WTC11 (cell line): Measurements from ENCODE around the gene DDN. TPM values are rescaled to one million over a fixed set of nuclear protein-coding genes. Genes with fewer than 3 reads are reported as not detected.

Experiments
- ATAC-seq: fragments of 200-7000 bp; cut with Tn5 transposase; 2 replicates; pipeline ENCODE4 v1.10.0; 2021; ENCODE audit warnings: mild to moderate bottlenecking, moderate library complexity
- CTCF ChIA-PET: fragments of 300-600 bp; sonication (Branson Sonifier 250); formaldehyde crosslinking; loops from one replicate; lab custom pipeline; 2021; ENCODE audit warnings: antibody characterized with exemption; lab: Charles Lee
- POLR2A ChIA-PET: fragments of 350-600 bp; sonication (Branson Sonifier 250); formaldehyde crosslinking; loops from one replicate; lab custom pipeline; 2021; ENCODE audit warnings: antibody characterized with exemption; lab: Charles Lee
- DNase-seq: peaks from one replicate; pipeline ENCODE4 v3.0.0; 2021; ENCODE audit warnings: low spot score
- H3K27ac Mint-ChIP-seq: 2 replicates; pipeline ENCODE4 v1.8.0; 2021; ENCODE audit warnings: mixed read lengths
- H3K27me3 Mint-ChIP-seq: 2 replicates; pipeline ENCODE4 v1.8.0; 2021; ENCODE audit warnings: low read depth, mild to moderate bottlenecking, moderate library complexity, mixed read lengths
- H3K36me3 Mint-ChIP-seq: 2 replicates; pipeline ENCODE4 v1.8.0; 2021; ENCODE audit warnings: mixed read lengths
- H3K4me1 Mint-ChIP-seq: 2 replicates; pipeline ENCODE4 v1.8.0; 2022; ENCODE audit warnings: mixed read lengths
- H3K4me3 Mint-ChIP-seq: 2 replicates; pipeline ENCODE4 v1.8.0; 2021; ENCODE audit warnings: mild to moderate bottlenecking, moderate library complexity, mixed read lengths
- H3K9me3 Mint-ChIP-seq: 2 replicates; pipeline ENCODE4 v1.8.0; 2021; ENCODE audit warnings: mixed read lengths
- CBFB ChIP-seq: sonication (generic); formaldehyde crosslinking; IDR thresholded peaks from 2 replicates; pipeline ENCODE4 v1.8.1; 2022; ENCODE audit warnings: mild to moderate bottlenecking, low read depth, missing genetic modification reagents
- EMX1 ChIP-seq: fragments of 250-450 bp; sonication (Bioruptor Pico); IDR thresholded peaks from 2 replicates; pipeline ENCODE4 v1.8.0; 2021; ENCODE audit warnings: mild to moderate bottlenecking
- ETV6 ChIP-seq: sonication (generic); formaldehyde crosslinking; IDR thresholded peaks from 2 replicates; pipeline ENCODE4 v1.8.1; 2022; ENCODE audit warnings: mild to moderate bottlenecking, missing genetic modification reagents
- GRHL2 ChIP-seq: fragments of 250-450 bp; sonication (Bioruptor Pico); IDR thresholded peaks from 2 replicates; pipeline ENCODE4 v1.8.0; 2022; ENCODE audit warnings: mild to moderate bottlenecking, moderate library complexity; ENCODE audit not compliant: insufficient replicate concordance, severe bottlenecking
- IRF2 ChIP-seq: sonication (generic); formaldehyde crosslinking; IDR thresholded peaks from 2 replicates; pipeline ENCODE4 v1.8.0; 2022; ENCODE audit warnings: low read depth, missing genetic modification reagents, borderline replicate concordance
- JAZF1 ChIP-seq: fragments of 250-450 bp; sonication (Bioruptor Pico); IDR thresholded peaks from 2 replicates; pipeline ENCODE4 v1.9.0; 2021; ENCODE audit warnings: moderate library complexity, mild to moderate bottlenecking, inconsistent platforms
- KAT7 ChIP-seq: sonication (generic); formaldehyde crosslinking; IDR thresholded peaks from 2 replicates; pipeline ENCODE4 v1.8.1; 2023; ENCODE audit warnings: missing genetic modification reagents, mild to moderate bottlenecking, borderline replicate concordance
- MXD4 ChIP-seq: fragments of 250-450 bp; sonication (Bioruptor Pico); IDR thresholded peaks from 2 replicates; pipeline ENCODE4 v1.8.0; 2021; ENCODE audit warnings: mild to moderate bottlenecking, moderate library complexity, borderline replicate concordance
- NR1H2 ChIP-seq: sonication (generic); formaldehyde crosslinking; IDR thresholded peaks from 2 replicates; pipeline ENCODE4 v1.9.0; 2021; ENCODE audit warnings: mild to moderate bottlenecking, moderate library complexity, missing genetic modification reagents
- PREB ChIP-seq: sonication (generic); formaldehyde crosslinking; IDR thresholded peaks from 2 replicates; pipeline ENCODE4 v1.8.1; 2022; ENCODE audit warnings: mild to moderate bottlenecking, missing genetic modification reagents, moderate library complexity, borderline replicate concordance
- RORB ChIP-seq: fragments of 250-450 bp; sonication (Bioruptor Pico); IDR thresholded peaks from 2 replicates; pipeline ENCODE4 v1.9.0; 2021; ENCODE audit warnings: mild to moderate bottlenecking
- TCF7 ChIP-seq: sonication (generic); formaldehyde crosslinking; IDR thresholded peaks from 2 replicates; pipeline ENCODE4 v1.8.0; 2022; ENCODE audit warnings: mild to moderate bottlenecking, low read depth, missing genetic modification reagents, moderate library complexity
- ZMAT4 ChIP-seq: fragments of 250-450 bp; sonication (Bioruptor Pico); IDR thresholded peaks from 2 replicates; pipeline ENCODE4 v1.9.0; 2021; ENCODE audit warnings: mild to moderate bottlenecking
- ZNF317 ChIP-seq: sonication (generic); formaldehyde crosslinking; IDR thresholded peaks from 2 replicates; pipeline ENCODE4 v1.8.1; 2023; ENCODE audit warnings: low read depth, mild to moderate bottlenecking, moderate library complexity, missing genetic modification reagents, borderline replicate concordance
- ZNF423 ChIP-seq: fragments of 250-450 bp; sonication (Bioruptor Pico); IDR thresholded peaks from 2 replicates; pipeline ENCODE4 v2.1.2; 2022; ENCODE audit warnings: mild to moderate bottlenecking, moderate library complexity
- total RNA-seq: library from RNA; stranded (reverse); gene quantifications from 3 replicates; pipeline ENCODE4 v1.2.3, GENCODE V29; 2021
- TF ChIP-seq, protein P1 (sequence below): fragments of 250-450 bp; sonication (Bioruptor Pico); conservative IDR thresholded peaks from 2 replicates; pipeline ENCODE4 v1.9.0; 2021; ENCODE audit warnings: mild to moderate bottlenecking
- TF ChIP-seq, protein P2 (sequence below): sonication (generic); formaldehyde crosslinking; IDR thresholded peaks from 2 replicates; pipeline ENCODE4 v1.8.1; 2023; ENCODE audit warnings: mild to moderate bottlenecking, missing genetic modification reagents, moderate library complexity

The DDN gene
- total RNA-seq, 1 experiment from 2014 or later = 0.33 TPM

DNA sequence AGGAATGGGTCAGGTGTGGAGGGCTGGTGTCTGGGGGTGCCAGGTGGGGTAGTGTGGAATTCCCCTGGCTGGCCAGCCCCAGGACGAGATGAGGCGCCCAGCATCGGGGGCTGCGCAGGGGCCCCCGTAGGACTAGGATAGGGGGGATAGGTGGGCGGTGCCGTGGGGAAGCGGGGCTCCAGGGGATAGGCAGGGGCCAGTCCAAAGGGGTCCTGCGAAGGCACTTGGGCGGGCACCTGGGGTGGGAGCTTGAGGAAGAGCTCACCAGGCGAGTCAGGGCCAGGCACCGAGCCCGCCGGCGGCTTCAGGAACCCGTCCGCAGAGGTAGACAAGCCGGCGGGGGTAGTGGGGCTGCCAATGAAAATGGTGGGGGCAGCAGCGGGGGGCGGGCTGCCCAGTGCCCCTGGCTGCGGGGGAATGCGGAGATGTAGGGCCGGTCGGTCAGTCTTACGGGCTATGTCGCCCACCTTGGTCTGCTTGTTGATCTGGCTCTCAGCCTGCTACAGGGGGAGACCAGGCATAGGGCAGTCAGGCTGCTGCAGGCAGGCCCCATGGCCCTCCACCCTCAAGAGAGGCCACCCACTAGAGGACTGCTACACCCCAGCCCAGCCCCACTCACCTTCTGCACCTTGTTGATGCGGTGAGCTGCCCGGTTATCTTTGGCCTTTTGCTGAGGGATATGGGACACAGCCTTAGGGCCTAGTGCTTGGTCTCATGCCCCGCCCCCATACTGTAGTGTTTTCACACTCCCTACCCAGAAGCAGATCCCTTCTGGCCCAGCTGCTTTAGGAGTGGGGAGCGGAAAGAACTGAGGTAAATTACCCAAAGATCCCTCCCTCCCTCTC lies 42.1 kb upstream of the DDN start:
- Mint-ChIP-seq H3K4me3 (no peak overlapping the region), H3K9me3 (no peaks in the 10 kb centered on the region), H3K27me3 (no peaks in the 10 kb centered on the region), H3K36me3 (peaks cover 72% of the 10 kb centered on the region), H3K27ac (no peak overlapping the region), H3K4me1 (no peaks in the 10 kb centered on the region)
- ChIA-PET CTCF (interaction anchor here (0.9 to 1.4 kb wide), 3 partner anchors 21 to 23 kb away, joined by 3 to 5 read pairs (median 4); no protein-coding TSS in a partner anchor), POLR2A (interaction anchor here (1.6 kb wide), 1 partner anchor 11 kb away, joined by 3 read pairs; no protein-coding TSS in a partner anchor)
- TF ChIP-seq PREB (CRISPR knock-in tag) (no peak), ZNF317 (CRISPR knock-in tag) (no peak), ETV6 (no peak)
- TF ChIP-seq, protein P1, sequence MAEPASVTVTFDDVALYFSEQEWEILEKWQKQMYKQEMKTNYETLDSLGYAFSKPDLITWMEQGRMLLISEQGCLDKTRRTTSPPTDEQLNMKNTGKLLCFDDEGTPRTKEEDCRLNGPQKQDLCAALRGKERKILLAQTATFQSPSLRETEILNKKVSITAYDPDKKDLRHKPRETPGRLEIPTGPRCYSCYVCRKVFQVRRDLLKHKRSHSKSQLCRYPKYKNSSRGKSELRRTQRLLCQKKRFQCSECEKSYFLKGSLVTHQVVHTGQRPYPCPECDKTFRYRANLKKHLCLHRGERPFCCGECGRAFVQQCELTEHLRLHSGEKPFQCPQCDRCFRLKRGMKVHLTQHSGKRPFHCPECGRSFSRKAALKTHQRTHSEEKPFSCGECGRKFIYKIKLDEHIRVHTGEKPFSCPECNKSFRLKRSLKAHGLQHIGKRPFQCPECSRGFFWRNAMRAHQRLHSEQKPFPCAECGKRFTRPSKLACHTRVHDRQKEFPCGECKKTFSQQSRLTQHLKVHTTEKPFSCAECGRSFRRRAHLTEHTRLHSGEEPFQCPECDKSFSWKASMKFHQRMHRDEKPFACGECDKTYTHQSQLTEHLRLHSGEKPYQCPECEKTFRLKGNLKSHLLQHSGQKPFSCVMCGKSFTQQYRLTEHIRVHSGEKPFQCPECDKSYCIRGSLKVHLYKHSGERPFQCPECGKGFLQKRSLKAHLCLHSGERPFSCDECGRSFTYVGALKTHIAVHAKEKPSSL (CRISPR knock-in tag) = no peak
- TF ChIP-seq, protein P2, sequence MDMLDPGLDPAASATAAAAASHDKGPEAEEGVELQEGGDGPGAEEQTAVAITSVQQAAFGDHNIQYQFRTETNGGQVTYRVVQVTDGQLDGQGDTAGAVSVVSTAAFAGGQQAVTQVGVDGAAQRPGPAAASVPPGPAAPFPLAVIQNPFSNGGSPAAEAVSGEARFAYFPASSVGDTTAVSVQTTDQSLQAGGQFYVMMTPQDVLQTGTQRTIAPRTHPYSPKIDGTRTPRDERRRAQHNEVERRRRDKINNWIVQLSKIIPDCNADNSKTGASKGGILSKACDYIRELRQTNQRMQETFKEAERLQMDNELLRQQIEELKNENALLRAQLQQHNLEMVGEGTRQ (CRISPR knock-in tag) = no peak
- ATAC-seq (no peak), DNase-seq (no peak)

GRCh38 chr12:49040364-49040855 lies 41.2 kb upstream of the DDN start:
- no peak for TF ChIP-seq RORB (CRISPR knock-in tag)
- TF ChIP-seq, protein P2 (CRISPR knock-in tag) = no peak
- no peak for TF ChIP-seq ZNF423 (CRISPR knock-in tag)
- no peak for TF ChIP-seq KAT7 (CRISPR knock-in tag)
- no peak for TF ChIP-seq MXD4
- TF ChIP-seq IRF2 (CRISPR knock-in tag) = no peak
- TF ChIP-seq GRHL2 = no peak
- no peak for TF ChIP-seq JAZF1 (CRISPR knock-in tag)
- TF ChIP-seq CBFB (CRISPR knock-in tag) = no peak
- no peak for TF ChIP-seq ZMAT4 (CRISPR knock-in tag)
- no peak for TF ChIP-seq NR1H2 (CRISPR knock-in tag)
- TF ChIP-seq TCF7 = no peak
- TF ChIP-seq EMX1 = no peak

More at GRCh38 chr12:49040364-49040855, 41.2 kb upstream of the DDN start:
- ATAC-seq = no peak
- Mint-ChIP-seq H3K4me3 (no peak overlapping the region), H3K9me3 (no peaks in the 10 kb centered on the region), H3K36me3 (peaks cover 70% of the 10 kb centered on the region), H3K4me1 (no peaks in the 10 kb centered on the region), H3K27ac (no peak overlapping the region), H3K27me3 (no peaks in the 10 kb centered on the region)
- ChIA-PET POLR2A (no interaction called here), CTCF (interaction anchor here (1.1 to 1.8 kb wide), 2 partner anchors 20 to 52 kb away, joined by 5 to 7 read pairs; no protein-coding TSS in a partner anchor)
- DNase-seq = no peak
